Activated CD8-positive, alpha-beta memory T cell treated with anti-CD3 and anti-CD28 coated beads for 24 hours (primary cell): ENCODE measurements around the gene NCKAP5.

Experiments
- DNase-seq: peaks from one replicate; pipeline ENCODE4 v3.0.0-alpha.2; 2020

NCKAP5 gene

DNA sequence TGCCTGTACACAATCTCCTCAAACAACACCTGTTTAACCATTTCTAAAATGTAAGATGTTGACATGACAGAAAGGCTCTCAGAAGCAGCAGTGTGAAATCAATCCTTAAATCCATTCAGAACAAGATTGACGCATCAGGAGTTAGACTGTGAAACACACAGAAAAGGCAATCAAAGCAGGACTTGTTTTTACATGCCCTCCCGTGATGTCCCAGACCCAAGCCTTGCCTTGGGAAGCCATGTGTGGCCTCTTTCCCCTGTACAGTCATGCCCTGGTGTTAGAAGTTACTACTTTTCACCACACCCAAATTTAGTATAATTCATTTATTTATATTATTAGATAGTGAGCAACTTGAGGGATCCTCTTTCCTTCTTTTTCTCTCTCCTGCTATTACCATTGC is 115.7 kb downstream of the NCKAP5 start:
- no peak for DNase-seq

- DNase-seq, result no peak
These were observed 116.1 kb downstream of the NCKAP5 start for GRCh38 chr2:133452146-133452545.

GRCh38 chr2:133448195-133448594 is 120.1 kb downstream of the NCKAP5 start:
- no peak for DNase-seq

DNA sequence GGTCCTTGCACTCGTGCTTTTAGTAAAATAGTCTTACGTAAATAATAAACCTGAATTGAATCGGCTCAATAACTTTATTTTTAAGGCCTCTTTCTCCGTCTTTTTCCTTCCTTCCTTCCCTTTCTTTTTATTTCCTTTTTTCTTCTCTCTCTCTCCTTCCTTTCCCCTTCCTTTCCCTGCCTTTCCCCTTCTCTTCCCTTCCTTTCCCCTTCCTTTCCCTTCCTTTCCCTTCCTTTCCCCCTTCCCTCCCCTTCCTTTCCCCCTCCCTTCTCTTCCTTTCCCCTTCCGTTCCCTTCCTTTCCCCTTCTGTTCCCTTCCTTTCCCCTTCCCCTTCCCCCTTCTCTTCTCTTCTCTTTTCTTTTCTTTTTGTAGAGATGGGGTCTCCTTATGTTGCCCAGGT is 121.0 kb downstream of the NCKAP5 start:
- DNase-seq, result no peak

DNA sequence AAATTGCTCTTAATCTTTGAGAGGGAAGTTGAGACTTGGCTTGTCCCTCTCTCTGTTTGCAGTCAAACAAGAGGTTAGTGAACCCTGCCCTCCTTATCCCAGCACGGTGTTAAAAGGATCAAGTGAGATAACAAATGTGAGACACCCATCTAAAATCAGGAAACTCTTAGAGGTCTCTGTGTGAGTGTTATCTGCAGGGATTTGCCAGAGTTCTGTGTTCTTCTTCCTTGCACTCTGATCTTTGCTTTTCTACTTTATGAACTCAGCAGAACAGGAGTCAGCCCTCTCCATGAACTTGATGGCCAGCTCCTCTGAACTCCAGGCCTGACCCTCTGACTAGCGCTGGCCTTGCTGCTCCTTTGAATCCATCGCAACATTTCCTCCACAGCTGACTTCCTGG is 123.8 kb downstream of the NCKAP5 start:
- no peak for DNase-seq

GRCh38 chr2:133442393-133442792 is 125.9 kb downstream of the NCKAP5 start:
- no peak for DNase-seq

DNA sequence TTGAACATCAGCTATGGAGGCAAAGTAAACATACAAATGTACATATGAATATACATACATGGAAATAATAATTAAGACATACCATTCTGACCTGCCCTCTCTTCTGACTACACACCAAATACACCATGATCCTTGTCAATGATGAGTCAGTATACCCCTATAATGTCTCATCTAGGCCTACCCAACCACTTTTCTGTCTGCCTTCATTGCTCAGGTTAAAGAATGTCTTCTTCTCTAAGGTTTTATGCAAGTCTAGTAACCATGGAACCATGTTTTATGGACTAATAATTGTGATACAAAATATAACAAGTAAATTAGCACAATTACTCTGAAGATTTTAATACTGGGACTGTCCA is 128.7 kb downstream of the NCKAP5 start:
- no peak for DNase-seq

- DNase-seq, result no peak
These were observed 129.3 kb downstream of the NCKAP5 start for GRCh38 chr2:133438848-133439564.

DNA sequence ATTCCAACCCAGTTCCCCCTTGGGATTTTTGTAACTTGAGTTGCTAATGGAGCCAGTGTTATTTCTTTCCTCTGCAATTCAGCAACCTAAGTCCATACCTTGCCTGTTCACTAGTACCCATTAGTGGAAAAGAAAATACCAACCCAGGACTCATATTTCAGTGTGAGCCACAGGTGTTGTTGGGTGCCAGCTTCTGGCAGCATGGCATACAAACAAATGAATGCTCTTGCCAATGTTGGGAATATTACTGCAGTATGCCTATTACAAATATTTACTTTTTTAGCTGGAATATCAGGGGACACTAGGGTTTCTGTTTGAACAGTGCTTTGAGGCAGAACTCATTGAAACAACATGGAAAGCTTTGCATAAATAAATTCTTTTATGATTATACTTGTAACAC is 130.2 kb downstream of the NCKAP5 start:
- DNase-seq, result no peak

GRCh38 chr2:133437492-133437891 is 130.8 kb downstream of the NCKAP5 start:
- no peak for DNase-seq

DNA sequence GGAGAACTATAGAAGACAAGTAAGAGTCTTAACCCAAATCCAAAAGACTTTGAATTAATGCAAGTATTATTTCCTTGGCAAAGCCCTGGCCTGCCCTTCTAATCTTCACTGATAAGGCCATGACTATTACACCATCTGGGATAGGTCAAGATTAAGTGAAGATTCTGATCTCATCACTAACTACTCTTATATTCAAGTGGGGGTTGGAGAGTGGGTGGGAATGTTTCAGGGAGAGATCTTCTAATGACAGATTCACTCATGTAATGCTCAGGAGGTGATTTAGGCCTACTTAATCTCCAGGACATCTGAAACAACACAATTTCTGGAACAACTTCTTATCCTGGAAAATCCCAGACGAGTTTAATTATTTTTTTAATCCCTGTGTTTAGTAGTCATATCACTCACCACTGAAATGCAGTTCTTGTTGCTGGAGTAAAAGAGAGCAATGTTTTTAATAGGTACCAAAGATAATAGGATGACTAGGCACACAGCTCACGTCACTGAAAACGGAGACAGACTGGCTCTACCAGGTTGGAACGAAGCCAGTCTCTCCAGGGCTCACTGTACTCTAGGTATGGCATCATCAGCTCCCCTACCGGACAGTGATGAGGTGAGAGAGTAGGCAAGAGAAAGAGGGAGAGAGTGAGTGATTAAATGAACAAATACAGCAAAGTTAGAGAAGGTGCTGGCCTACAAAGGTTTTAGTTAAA is 133.1 kb downstream of the NCKAP5 start:
- DNase-seq, result no peak

GRCh38 chr2:133433455-133434451 is 134.5 kb downstream of the NCKAP5 start:
- no peak for DNase-seq

DNA sequence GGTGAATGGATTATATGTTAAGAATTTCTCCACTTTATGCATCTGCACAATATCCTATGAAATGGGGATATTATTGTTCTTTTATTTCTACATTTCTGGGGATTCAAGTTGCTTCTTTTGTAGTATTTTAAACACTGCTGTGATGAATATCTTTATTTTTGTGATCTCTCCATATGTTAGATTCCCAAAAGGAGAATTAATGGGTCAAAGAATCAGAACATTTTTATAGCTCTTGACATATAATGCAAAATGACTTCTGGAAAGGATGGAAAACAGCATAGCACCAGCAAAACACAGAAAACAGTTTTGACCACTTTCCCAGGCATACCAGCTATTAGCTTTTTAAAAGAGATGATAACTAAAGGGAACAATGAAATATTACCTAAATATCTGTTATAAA is 135.5 kb downstream of the NCKAP5 start:
- no peak for DNase-seq

- DNase-seq, result no peak
These were observed 137.0 kb downstream of the NCKAP5 start for GRCh38 chr2:133431289-133431688.

DNA sequence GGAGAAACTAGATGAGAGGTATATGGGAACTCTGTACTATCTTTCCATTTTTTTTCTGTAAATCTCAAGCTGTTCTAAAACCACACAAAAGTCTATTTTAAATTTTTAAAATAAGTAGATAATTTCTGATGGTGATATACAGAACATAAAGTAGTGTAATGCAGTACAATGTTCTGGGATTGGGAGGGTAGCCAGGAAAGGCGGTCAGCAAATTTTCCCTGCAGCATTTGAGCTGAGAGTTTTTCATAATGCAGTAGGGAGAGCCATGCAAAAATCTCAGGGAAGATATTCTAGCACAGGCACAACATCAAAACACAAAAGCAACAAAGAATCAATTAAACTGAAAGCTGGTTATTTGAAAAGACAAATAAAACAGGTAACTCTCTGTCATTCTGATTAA is 141.5 kb downstream of the NCKAP5 start:
- no peak for DNase-seq

DNA sequence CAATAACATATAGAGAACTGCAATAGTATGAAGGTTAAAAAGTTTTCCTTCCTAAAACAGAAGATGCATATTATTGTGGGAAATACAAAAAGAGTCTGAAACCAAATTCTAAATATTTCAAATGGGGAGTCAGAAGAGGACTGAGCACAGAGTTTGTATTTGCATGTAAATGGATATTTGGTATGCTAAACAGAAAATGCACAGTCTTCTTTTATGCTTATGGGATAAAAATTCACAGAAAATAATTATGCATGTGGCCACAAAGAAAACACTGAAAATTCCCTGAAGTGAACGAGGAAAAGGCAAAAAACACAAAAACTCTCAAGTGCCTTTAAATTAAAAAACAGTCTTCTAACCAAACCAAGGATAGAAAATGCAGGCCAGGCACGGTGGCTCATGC is 142.7 kb downstream of the NCKAP5 start:
- no peak for DNase-seq

GRCh38 chr2:133424876-133425275 is 143.4 kb downstream of the NCKAP5 start:
- no peak for DNase-seq

- no peak for DNase-seq
These were observed 145.3 kb downstream of the NCKAP5 start for GRCh38 chr2:133422931-133423351.

- no peak for DNase-seq
These were observed 146.5 kb downstream of the NCKAP5 start for GRCh38 chr2:133421516-133422324.

- DNase-seq, result no peak
These were observed 147.5 kb downstream of the NCKAP5 start for GRCh38 chr2:133420788-133421187.

GRCh38 chr2:133418671-133419070 is 149.6 kb downstream of the NCKAP5 start:
- DNase-seq, result no peak

GRCh38 chr2:133418021-133418420 is 150.2 kb downstream of the NCKAP5 start:
- no peak for DNase-seq

DNA sequence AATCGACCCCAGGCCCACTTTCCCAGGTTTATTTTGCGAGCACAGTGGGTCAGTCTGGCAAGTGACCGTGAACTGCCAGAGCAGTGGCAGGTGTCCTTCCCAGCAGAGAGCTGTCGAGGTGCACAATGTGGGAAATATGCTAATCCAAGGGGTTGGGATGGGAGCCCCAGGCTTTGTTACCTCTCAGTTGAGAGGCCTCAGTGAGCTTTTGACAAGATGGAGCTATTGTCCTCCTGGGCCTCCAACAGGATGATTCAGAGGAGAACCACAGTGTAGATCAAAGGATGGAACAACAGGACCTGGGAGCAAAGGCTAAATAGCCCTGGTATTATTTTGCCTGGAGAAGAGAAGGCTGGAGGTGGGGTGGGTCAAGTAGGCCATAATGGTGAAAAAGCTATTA is 150.8 kb downstream of the NCKAP5 start:
- no peak for DNase-seq
